Adrenal gland (tissue), 12 donors: ENCODE data around the gene SPATA33. TPM values are rescaled to one million over a fixed set of nuclear protein-coding genes. Genes with fewer than 3 reads are reported as not detected.

Experiments
- DNase-seq, 7 donors: peaks; one replicate each; pipeline ENCODE4 v3.0.0-alpha.2; 2019 to 2020
- H3K27ac ChIP-seq, 5 donors: fragments of 200-600 bp; sonication (generic) in 4 of 5; 1 replicate in 3 of 5; 2 replicates in 2 of 5; pipeline versions ENCODE4 v1.5.1 to v1.8.0; 2016 to 2020; ENCODE audit warnings: mild to moderate bottlenecking in 1 of 5
- H3K27me3 ChIP-seq: fragments of 200-600 bp; 2 replicates; pipeline ENCODE4 v1.8.0; 2021
- H3K36me3 ChIP-seq, 2 donors: fragments of 200-600 bp; replicated peaks in 1 of 2; 1 replicate in 1 of 2; 2 replicates in 1 of 2; pipeline versions ENCODE4 v1.5.1 to v1.8.0; 2018 to 2022
- H3K4me1 ChIP-seq, 2 donors: fragments of 200-600 bp; replicated peaks in 1 of 2; 1 replicate in 1 of 2; 2 replicates in 1 of 2; pipeline versions ENCODE4 v1.5.1 to v1.8.0; 2018 to 2021
- H3K4me3 ChIP-seq, 4 donors: fragments of 200-600 bp; sonication (generic) in 3 of 4; one replicate each; pipeline ENCODE4 v1.5.1; 2016 to 2018
- H3K9me3 ChIP-seq, 3 donors: fragments of 200-600 bp; sonication (generic) in 1 of 3; replicated peaks in 1 of 3; 1 replicate in 2 of 3; 2 replicates in 1 of 3; pipeline versions ENCODE4 v1.5.1 to v1.8.0; 2016 to 2021
- POLR2A ChIP-seq, 2 donors: fragments of 450-650 bp; IDR thresholded peaks; one replicate each; pipeline ENCODE4 v1.6.1; 2017; ENCODE audit warnings: antibody characterized with exemption in 2 of 2, mild to moderate bottlenecking in 2 of 2, moderate library complexity in 1 of 2
- WGBS, 4 donors: extraction: QIAGEN DNeasy Blood & Tissue Kit in 2 of 4; methylation state at CpG; one replicate each; pipeline versions ENCODE4 v1.1.5 to v1.1.7; 2013 to 2017; 5-methylcytosine and 5-hydroxymethylcytosine counted together
- intact Hi-C, 2 donors: fragments of 100-400 bp; cut with DNase I; formaldehyde crosslinking; loops; one replicate each; pipeline versions ENCODE4 v1.14.1 to v1.15.0; 2022 to 2023
- polyA plus RNA-seq, 3 donors: library from polyadenylated mRNA; stranded (reverse); fragments of 200-250 nt in 2 of 3; fragments of 350-450 nt in 1 of 3; fragmentation: Illumina TruSeq in 1 of 3; extraction: RNeasy Lipid Tissue Mini Kit (QIAGEN cat#74804) in 1 of 3; gene quantifications; one replicate each; pipeline ENCODE4 v1.2.3, GENCODE V29; 2013 to 2014
- total RNA-seq, 9 donors: library from RNA; depleted of rRNA in 4 of 9; stranded (reverse); fragments of >200 nt in 4 of 9; fragments of 120-200 nt in 1 of 9; fragmentation: NEBNext Ultra II Directional in 1 of 9; extraction: Animal tissue kit (Norgen Biotek cat#: 25700) in 1 of 9; gene quantifications; one replicate each; pipeline versions ENCODE4 v1.1.0 to v1.2.4, GENCODE V29; 2013 to 2023
- TF ChIP-seq, protein P1 (sequence below), 6 experiments: fragments of 450-650 bp in 4 of 6; fragments of 200-600 bp in 2 of 6; sonication (generic) in 1 of 6; IDR thresholded peaks; 1 replicate in 5 of 6; 2 replicates in 1 of 6; pipeline versions ENCODE4 v1.5.1 to v1.8.0; 2016 to 2021; ENCODE audit warnings: antibody characterized with exemption in 6 of 6, mild to moderate bottlenecking in 2 of 6, moderate library complexity in 1 of 6
- donor health status: healthy with polysubstance abuse.
- donor health status: Bipolar disorder and iron deficiency.
- donor health status: DM: yes; HTN: yes; CAD: no.
- donor health status: DM: no; HTN: no; CAD: no.
- donor health status: DM: no; HTN: no; CAD: no.
- donor health status: DM: yes; HTN: yes; CAD: no.

SPATA33 gene
- total and polyA plus RNA-seq, 12 donors, result 1.9 to 13.5 (median 4.8) TPM

DNA sequence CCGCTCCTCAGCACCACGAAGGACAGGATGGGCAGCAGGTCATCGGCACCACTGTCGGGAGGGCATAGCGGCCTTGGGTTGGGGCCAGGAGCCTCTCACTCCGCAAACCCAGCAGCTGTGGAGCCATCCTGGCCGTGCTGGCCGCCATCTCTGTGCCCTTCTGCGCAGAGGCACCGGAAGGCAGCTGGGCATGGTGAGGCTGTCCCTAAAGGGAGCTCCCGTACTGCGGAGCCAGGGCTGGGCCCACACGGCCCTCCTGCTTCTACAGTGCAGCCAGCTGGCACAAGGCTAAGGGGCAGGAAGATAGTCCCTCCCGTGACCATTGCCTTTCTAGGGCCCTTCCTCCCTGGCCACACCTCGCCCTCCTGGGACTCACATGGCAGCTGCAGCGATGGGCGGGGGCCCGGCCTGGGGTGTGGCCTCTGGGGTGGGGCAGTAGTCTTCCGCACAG, 50.9 kb downstream of the SPATA33 start:
- Histone ChIP-seq H3K4me3 (no peak overlapping the region), H3K36me3 (no peaks in the 10 kb centered on the region), H3K27ac (no peak overlapping the region), H3K27me3 (no peaks in the 10 kb centered on the region), H3K9me3 (no peaks in the 10 kb centered on the region), H3K4me1 (peaks cover 6 to 11% of the 10 kb centered on the region in 2 donors)
- intact Hi-C loops, result loop anchor here (5.0 to 10.0 kb wide), 3 partner anchors 84 to 156 kb away; no protein-coding TSS in a partner anchor
- DNase-seq, result no peak
- no peak for TF ChIP-seq POLR2A (IDR thresholded peaks at IDR 0.05)
- TF ChIP-seq, protein P1, sequence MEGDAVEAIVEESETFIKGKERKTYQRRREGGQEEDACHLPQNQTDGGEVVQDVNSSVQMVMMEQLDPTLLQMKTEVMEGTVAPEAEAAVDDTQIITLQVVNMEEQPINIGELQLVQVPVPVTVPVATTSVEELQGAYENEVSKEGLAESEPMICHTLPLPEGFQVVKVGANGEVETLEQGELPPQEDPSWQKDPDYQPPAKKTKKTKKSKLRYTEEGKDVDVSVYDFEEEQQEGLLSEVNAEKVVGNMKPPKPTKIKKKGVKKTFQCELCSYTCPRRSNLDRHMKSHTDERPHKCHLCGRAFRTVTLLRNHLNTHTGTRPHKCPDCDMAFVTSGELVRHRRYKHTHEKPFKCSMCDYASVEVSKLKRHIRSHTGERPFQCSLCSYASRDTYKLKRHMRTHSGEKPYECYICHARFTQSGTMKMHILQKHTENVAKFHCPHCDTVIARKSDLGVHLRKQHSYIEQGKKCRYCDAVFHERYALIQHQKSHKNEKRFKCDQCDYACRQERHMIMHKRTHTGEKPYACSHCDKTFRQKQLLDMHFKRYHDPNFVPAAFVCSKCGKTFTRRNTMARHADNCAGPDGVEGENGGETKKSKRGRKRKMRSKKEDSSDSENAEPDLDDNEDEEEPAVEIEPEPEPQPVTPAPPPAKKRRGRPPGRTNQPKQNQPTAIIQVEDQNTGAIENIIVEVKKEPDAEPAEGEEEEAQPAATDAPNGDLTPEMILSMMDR (IDR thresholded peaks at IDR 0.05), result no peak
- WGBS, 4 donors, result 84 to 87% (median 87%) methylated on average over 14 to 19 of the region's 19 CpGs; no CpG with 5 or more reads in 1 of the 4 donors

DNA sequence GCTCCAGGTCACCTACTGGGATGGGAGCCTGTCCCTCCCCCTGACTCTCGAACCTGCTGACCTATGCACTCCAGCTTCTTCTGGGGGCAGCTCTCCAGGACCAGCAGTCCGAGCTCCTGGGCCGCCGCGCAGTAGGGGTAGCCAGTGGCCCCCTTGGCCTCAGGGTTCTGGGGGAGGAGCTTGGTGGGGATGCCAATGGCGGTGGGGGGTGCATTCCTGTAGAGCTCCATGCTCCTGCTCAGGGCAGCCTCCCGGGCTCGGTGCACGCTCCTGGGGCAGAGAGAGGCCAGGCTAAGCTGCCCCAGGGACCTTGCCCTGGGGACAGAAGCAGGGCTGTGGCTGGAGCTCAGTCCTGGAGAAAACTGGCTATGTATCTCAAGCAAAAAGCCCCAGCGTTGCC, 51.5 kb downstream of the SPATA33 start:
- no peak overlapping the region for H3K27ac ChIP-seq
- intact Hi-C loops, result loop anchor here (5.0 to 10.0 kb wide), 3 partner anchors 83 to 156 kb away; no protein-coding TSS in a partner anchor
- peaks cover 6 to 11% of the 10 kb centered on the region in 2 donors for H3K4me1 ChIP-seq
- no peaks in the 10 kb centered on the region for H3K27me3 ChIP-seq
- no peaks in the 10 kb centered on the region for H3K36me3 ChIP-seq
- 88 to 100% (median 90%) methylated on average over 2 to 10 of the region's 10 CpGs for WGBS, 4 donors
- H3K9me3 ChIP-seq, result no peaks in the 10 kb centered on the region
- DNase-seq, result no peak
- H3K4me3 ChIP-seq, result no peak overlapping the region
- no peak for TF ChIP-seq POLR2A (IDR thresholded peaks at IDR 0.05)
- TF ChIP-seq, protein P1 (IDR thresholded peaks at IDR 0.05), result no peak

DNA sequence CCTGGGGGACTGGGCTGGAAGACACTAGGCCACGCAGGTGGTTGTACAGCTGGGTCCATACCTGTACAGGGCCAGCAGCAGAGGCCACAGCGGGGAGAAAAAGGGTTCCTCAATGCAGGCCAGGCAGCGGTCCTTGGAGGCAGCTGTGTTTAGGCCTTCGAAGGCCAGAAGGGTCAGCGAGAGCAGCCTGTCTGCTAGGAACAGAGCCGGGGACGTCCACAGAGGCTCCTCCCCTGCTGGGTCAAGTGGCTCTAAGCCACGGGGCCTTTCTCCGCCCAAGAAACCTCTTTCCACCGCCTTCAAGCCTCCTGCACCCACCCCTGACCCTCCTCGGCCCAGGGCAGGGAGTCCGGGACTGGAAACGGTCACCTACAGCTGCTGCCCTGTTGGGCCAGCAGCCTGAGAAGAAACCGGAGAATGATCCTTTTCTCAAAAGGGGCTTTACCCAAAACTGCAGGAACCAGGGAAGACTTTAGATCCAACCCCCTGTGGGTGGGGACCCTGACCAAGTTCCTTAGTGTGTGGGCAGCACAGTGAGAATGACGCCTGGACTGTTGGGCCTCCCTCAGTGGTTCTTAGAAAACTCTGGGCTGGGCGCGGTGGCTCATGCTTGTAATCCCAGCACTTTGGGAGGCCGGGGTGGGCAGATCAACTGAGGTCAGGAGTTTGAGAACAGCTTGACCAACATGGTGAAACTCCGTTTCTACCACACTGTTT, 52.2 kb downstream of the SPATA33 start:
- WGBS, 4 donors, result 87 to 95% (median 90%) methylated on average over 9 to 19 of the region's 19 CpGs
- intact Hi-C loops, result loop anchor here (5.0 to 10.0 kb wide), 3 partner anchors 82 to 155 kb away; no protein-coding TSS in a partner anchor
- Histone ChIP-seq H3K4me1 (peaks cover 6 to 11% of the 10 kb centered on the region in 2 donors), H3K36me3 (no peaks in the 10 kb centered on the region), H3K9me3 (no peaks in the 10 kb centered on the region), H3K4me3 (no peak overlapping the region), H3K27me3 (no peaks in the 10 kb centered on the region), H3K27ac (no peak overlapping the region)
- TF ChIP-seq POLR2A (IDR thresholded peaks at IDR 0.05), result no peak
- TF ChIP-seq, protein P1 (IDR thresholded peaks at IDR 0.05), result no peak
- no peak for DNase-seq

DNA sequence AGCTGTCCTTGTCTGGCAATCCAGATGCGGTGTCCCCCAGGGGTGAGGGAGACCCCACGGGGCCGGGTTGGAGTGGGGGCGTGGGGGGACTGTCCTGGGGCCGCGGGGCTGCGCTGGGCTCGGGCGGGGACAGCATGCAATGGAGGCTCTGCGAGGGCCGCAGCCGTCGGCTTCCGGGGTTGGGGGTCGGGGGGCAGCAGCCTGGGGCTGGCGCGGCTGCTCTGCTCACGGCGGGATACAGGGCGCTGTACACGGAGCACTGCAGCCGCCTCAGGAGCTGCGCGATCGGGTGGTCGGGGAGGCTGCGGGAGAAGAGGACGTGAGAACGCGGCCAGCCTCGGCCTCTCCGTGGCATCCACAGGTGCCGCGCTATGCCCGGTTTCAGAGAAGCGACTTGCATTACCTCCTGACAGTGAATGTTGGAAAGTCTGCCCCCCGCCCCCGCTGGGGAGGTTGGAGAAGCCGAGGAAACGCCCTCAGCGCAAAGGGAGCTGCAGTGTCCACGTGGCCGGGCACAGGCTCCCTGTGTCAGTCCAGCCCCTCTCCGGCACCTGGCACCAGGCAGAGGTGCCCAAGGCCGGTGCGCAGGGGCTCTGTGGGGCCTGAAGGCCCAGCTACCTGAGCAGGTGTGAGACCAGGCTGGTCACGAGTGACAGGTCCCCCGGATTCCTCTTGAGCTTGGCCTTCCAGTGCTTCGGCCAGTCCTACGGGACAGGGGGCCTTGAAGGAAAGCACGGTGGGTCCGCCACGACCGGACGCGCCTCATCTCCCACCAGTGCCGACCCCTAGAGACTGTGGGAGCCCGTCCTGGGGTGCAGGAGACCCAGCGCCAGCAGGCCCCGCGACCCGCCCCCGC, 53.3 kb downstream of the SPATA33 start:
- H3K27ac ChIP-seq, result no peak overlapping the region
- no peak for TF ChIP-seq POLR2A (IDR thresholded peaks at IDR 0.05)
- TF ChIP-seq, protein P1 (IDR thresholded peaks at IDR 0.05), result no peak
- H3K9me3 ChIP-seq, result no peaks in the 10 kb centered on the region
- no peak for DNase-seq
- intact Hi-C loops, result no loop called here
- H3K4me1 ChIP-seq, result peaks cover 6 to 11% of the 10 kb centered on the region in 2 donors
- H3K36me3 ChIP-seq, result no peaks in the 10 kb centered on the region
- no peaks in the 10 kb centered on the region for H3K27me3 ChIP-seq
- 78 to 85% (median 80%) methylated on average over 24 to 63 of the region's 63 CpGs; no CpG with 5 or more reads in 1 of the 4 donors for WGBS, 4 donors
- H3K4me3 ChIP-seq, result no peak overlapping the region
